Measurements from ENCODE around the gene ALS2.
"Not testable (repeated sequence)": the region's sequence is repeated elsewhere in the genome, so short reads cannot be mapped to it uniquely, and the experiment has no call there.

Gene ALS2

GRCh38 chr2:201773990-201774389 is 6.7 kb downstream of the ALS2 start:
- TF ChIP-seq CTCF (conservative IDR thresholded peaks at IDR 0.05; ENCODE audit: low read depth, low read length): no peak
- H3K4me3 ChIP-seq (ENCODE audit: low read length): no peak overlapping the region

GRCh38 chr2:201769666-201770373 is 10.9 kb downstream of the ALS2 start:
- DNase-seq (ENCODE audit: low read depth): no peak
- no peak for TF ChIP-seq CTCF (conservative IDR thresholded peaks at IDR 0.05; ENCODE audit: low read depth, low read length)
- no peak overlapping the region for H3K4me3 ChIP-seq (ENCODE audit: low read length)

More at GRCh38 chr2:201773990-201774389, 6.7 kb downstream of the ALS2 start:
- DNase-seq (ENCODE audit: low read depth): no peak

GRCh38 chr2:201768918-201769317 is 11.8 kb downstream of the ALS2 start:
- no peak for DNase-seq (ENCODE audit: low read depth)
- TF ChIP-seq CTCF (conservative IDR thresholded peaks at IDR 0.05; ENCODE audit: low read depth, low read length): no peak
- H3K4me3 ChIP-seq (ENCODE audit: low read length): peak overlapping the region; percentile 2

GRCh38 chr2:201765799-201766198 is 14.9 kb downstream of the ALS2 start:
- H3K4me3 ChIP-seq (ENCODE audit: low read length): no peak overlapping the region
- no peak for TF ChIP-seq CTCF (conservative IDR thresholded peaks at IDR 0.05; ENCODE audit: low read depth, low read length)
- DNase-seq (ENCODE audit: low read depth): no peak

- DNase-seq (ENCODE audit: low read depth); H3K4me3 ChIP-seq (ENCODE audit: low read length): not testable (repeated sequence)
Measured at GRCh38 chr2:201764469-201764868, 16.3 kb downstream of the ALS2 start.

- TF ChIP-seq CTCF (conservative IDR thresholded peaks at IDR 0.05; ENCODE audit: low read depth, low read length): no peak
- H3K4me3 ChIP-seq (ENCODE audit: low read length): no peak overlapping the region
- DNase-seq (ENCODE audit: low read depth): no peak
Measured at GRCh38 chr2:201761101-201761500, 19.6 kb downstream of the ALS2 start.

GRCh38 chr2:201759567-201759966 is 21.2 kb downstream of the ALS2 start:
- no peak for DNase-seq (ENCODE audit: low read depth)
- no peak overlapping the region for H3K4me3 ChIP-seq (ENCODE audit: low read length)
- TF ChIP-seq CTCF (conservative IDR thresholded peaks at IDR 0.05; ENCODE audit: low read depth, low read length): no peak

All from retinal pigment epithelial cell (primary cell).